OCI-LY7 (cell line): Measurements from ENCODE around the gene DCAKD. TPM values are rescaled to one million over a fixed set of nuclear protein-coding genes. Genes with fewer than 3 reads are reported as not detected.

Experiments used
- BruUV-seq: library from RNA; stranded (reverse); fragments of 400-500 nt; replicated peaks from 2 replicates; lab custom pipeline; 2021; lab: Mats Ljungman, UMichigan
- CTCF ChIA-PET: fragments of 300-600 bp; sonication (Branson Sonifier 250); formaldehyde crosslinking; loops from one replicate; lab custom pipeline; 2022; ENCODE audit warnings: antibody characterized with exemption; ENCODE audit not compliant: unreplicated experiment; lab: Charles Lee
- POLR2A ChIA-PET: fragments of 300-600 bp; sonication (Branson Sonifier 250); formaldehyde crosslinking; loops from one replicate; lab custom pipeline; 2022; ENCODE audit warnings: antibody characterized with exemption; lab: Charles Lee
- DNase-seq: peaks from one replicate; pipeline ENCODE4 v3.0.0-alpha.2; 2015; ENCODE audit warnings: low spot score
- H2AFZ ChIP-seq: fragments of 200-600 bp; sonication (generic), shearing (Covaris generic); 2 replicates; pipeline ENCODE4 v1.6.1; 2014; ENCODE audit warnings: mild to moderate bottlenecking, antibody characterized with exemption, low read length, moderate library complexity
- H3K27ac ChIP-seq: fragments of 200-600 bp; sonication (generic); 2 replicates; pipeline ENCODE4 v1.5.1; 2014; ENCODE audit warnings: mixed run types, low read depth, mild to moderate bottlenecking, moderate library complexity, low read length, inconsistent platforms; ENCODE audit not compliant: poor library complexity, severe bottlenecking
- H3K36me3 ChIP-seq: fragments of 200-600 bp; sonication (generic); 2 replicates; pipeline ENCODE4 v1.6.1; 2014; ENCODE audit warnings: mild to moderate bottlenecking, antibody characterized with exemption, low read length, moderate library complexity, mixed read lengths; ENCODE audit not compliant: insufficient read depth
- H3K4me1 ChIP-seq: fragments of 200-600 bp; sonication (generic); 2 replicates; pipeline ENCODE4 v1.5.1; 2014; ENCODE audit warnings: mild to moderate bottlenecking, low read length; ENCODE audit not compliant: insufficient read depth, poor library complexity, severe bottlenecking
- H3K4me2 ChIP-seq: fragments of 200-600 bp; sonication (generic); 2 replicates; pipeline ENCODE4 v1.6.1; 2014; ENCODE audit warnings: mild to moderate bottlenecking, low read length
- H3K4me3 ChIP-seq: fragments of 200-600 bp; sonication (generic); 2 replicates; pipeline ENCODE4 v1.5.1; 2014; ENCODE audit warnings: mild to moderate bottlenecking, low read depth, low read length; ENCODE audit not compliant: poor library complexity, severe bottlenecking
- H3K79me2 ChIP-seq: fragments of 200-600 bp; sonication (generic); 2 replicates; pipeline ENCODE4 v1.6.1; 2016; ENCODE audit warnings: low read depth, mild to moderate bottlenecking, low read length, moderate library complexity, mixed read lengths; ENCODE audit not compliant: insufficient read depth
- H3K9me2 ChIP-seq: fragments of 200-600 bp; sonication (generic); 2 replicates; pipeline ENCODE4 v1.6.1; 2016; ENCODE audit warnings: mild to moderate bottlenecking, low read length, mixed read lengths; ENCODE audit not compliant: insufficient read depth
- H3K9me3 ChIP-seq: fragments of 200-600 bp; sonication (generic); 2 replicates; pipeline ENCODE4 v1.6.1; 2014; ENCODE audit warnings: mild to moderate bottlenecking, mixed run types, low read length, mixed read lengths
- H4K20me1 ChIP-seq: fragments of 200-600 bp; sonication (generic); 2 replicates; pipeline ENCODE4 v1.6.1; 2014; ENCODE audit warnings: mild to moderate bottlenecking, antibody characterized with exemption, low read length, moderate library complexity, mixed read lengths; ENCODE audit not compliant: insufficient read depth
- CTCF ChIP-seq: fragments of 200-600 bp; sonication (generic); conservative IDR thresholded peaks from 2 replicates; pipeline ENCODE4 v1.5.1; 2014; ENCODE audit warnings: mild to moderate bottlenecking, antibody characterized with exemption, low read length, moderate library complexity, mixed read lengths
- EZH2phosphoT487 ChIP-seq: fragments of 200-600 bp; sonication (generic); IDR thresholded peaks from 2 replicates; pipeline ENCODE4 v1.6.1; 2018; ENCODE audit warnings: low read depth, borderline replicate concordance, mild to moderate bottlenecking, mixed run types, antibody characterized with exemption, low read length, moderate library complexity, mixed read lengths
- intact Hi-C: fragments of 100-400 bp; cut with micrococcal nuclease; formaldehyde crosslinking; loops from one replicate; pipeline ENCODE4 v1.10.0; 2022; ENCODE audit not compliant: unreplicated experiment
- total RNA-seq, 2 experiments: library from RNA; depleted of rRNA in 1 of 2; stranded (reverse); fragments of >200 nt in 1 of 2; shearing (Covaris generic) in 1 of 2; gene quantifications; 2 replicates each; pipeline ENCODE4 v1.2.3, GENCODE V29; 2014 to 2022

Gene DCAKD
- total RNA-seq, 2 experiments from 2014 or later: 40.8 to 45.6 TPM

GRCh38 chr17:45013021-45013997 is 38.1 kb downstream of the DCAKD start:
- BruUV-seq: no TSS peak
- Histone ChIP-seq H3K27ac (no peak overlapping the region), H3K79me2 (no peaks in the 10 kb centered on the region), H3K4me2 (no peak overlapping the region), H3K4me1 (peaks cover 1% of the 10 kb centered on the region), H2AFZ (no peak overlapping the region), H3K4me3 (no peak overlapping the region), H3K9me2 (no peaks in the 10 kb centered on the region), H3K9me3 (no peaks in the 10 kb centered on the region), H3K36me3 (no peaks in the 10 kb centered on the region), H4K20me1 (no peaks in the 10 kb centered on the region)
- ChIA-PET POLR2A (no interaction called here), CTCF (no interaction called here)
- no peak for DNase-seq
- intact Hi-C loops: no loop called here
- no peak for TF ChIP-seq CTCF
- TF ChIP-seq EZH2phosphoT487: no peak

DNA sequence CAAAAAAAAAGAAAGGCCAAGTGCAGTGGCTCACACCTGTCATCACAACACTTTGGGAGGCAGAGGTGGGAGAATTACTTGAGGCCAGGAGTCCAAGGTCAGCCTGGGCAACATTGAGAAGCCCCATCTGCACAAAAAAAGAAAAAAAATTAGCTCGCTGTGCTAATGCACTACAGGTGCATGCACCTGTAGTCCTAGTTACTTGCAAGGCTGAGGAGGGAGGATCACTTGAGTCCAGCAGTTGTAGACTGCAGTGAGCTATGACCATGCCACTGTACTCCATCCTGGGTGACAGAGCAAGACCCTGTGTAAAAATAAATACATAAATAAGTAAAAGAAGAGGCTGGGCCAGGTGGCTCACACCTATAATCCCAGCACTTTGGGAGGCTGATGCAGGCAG is 39.7 kb downstream of the DCAKD start:
- ChIA-PET CTCF (no interaction called here), POLR2A (no interaction called here)
- Histone ChIP-seq H2AFZ (no peak overlapping the region), H3K4me3 (no peak overlapping the region), H3K4me1 (peaks cover 9% of the 10 kb centered on the region), H3K4me2 (no peak overlapping the region), H3K27ac (no peak overlapping the region), H3K9me3 (no peaks in the 10 kb centered on the region), H4K20me1 (no peaks in the 10 kb centered on the region), H3K79me2 (no peaks in the 10 kb centered on the region), H3K36me3 (no peaks in the 10 kb centered on the region), H3K9me2 (no peaks in the 10 kb centered on the region)
- no peak for TF ChIP-seq CTCF
- TF ChIP-seq EZH2phosphoT487: no peak
- BruUV-seq: no TSS peak
- DNase-seq: no peak
- intact Hi-C loops: no loop called here
